ENCODE data around the gene AR.

Gene AR

GRCh38 chrX:67732864-67733263 lies 189.0 kb downstream of the AR start:
- no peak for DNase-seq

GRCh38 chrX:67734111-67734753 lies 190.4 kb downstream of the AR start:
- no peak for DNase-seq

GRCh38 chrX:67749536-67749935 lies 205.7 kb downstream of the AR start:
- no peak for DNase-seq

GRCh38 chrX:67750694-67751093 lies 206.9 kb downstream of the AR start:
- no peak for DNase-seq

GRCh38 chrX:67759018-67759417 lies 215.2 kb downstream of the AR start:
- DNase-seq: no peak

GRCh38 chrX:67777148-67777547 lies 233.3 kb downstream of the AR start:
- no peak for DNase-seq

GRCh38 chrX:67779099-67779498 lies 235.3 kb downstream of the AR start:
- DNase-seq: no peak

Data from DMS79 (cell line).